Measurements from ENCODE around the gene HOXC9. TPM values are rescaled to one million over a fixed set of nuclear protein-coding genes. Genes with fewer than 3 reads are reported as not detected.

The HOXC9 gene
- polyA plus RNA-seq, 1 of the 3 experiments (the other 2 are of a cell fraction) = 1.9 TPM

- DNase-seq = peak; percentile 93
- no peaks in the 10 kb centered on the region for H3K79me2 ChIP-seq (ENCODE audit: insufficient read depth)
- ChIA-PET CTCF (interaction anchor here (0.6 to 23.2 kb wide), 38 partner anchors 8 to 355 kb away, joined by 3 to 548 read pairs (median 6); partner anchors contain the start of genes HOXC10, HOXC4, HOXC8 and HOXC9), POLR2A (interaction anchor here (0.5 to 2.2 kb wide), 12 partner anchors 15 to 248 kb away, joined by 3 to 18 read pairs (median 4); partner anchors contain the start of genes CBX5, HNRNPA1, HOXC4 and SMUG1)
- no peaks in the 10 kb centered on the region for H3K9me2 ChIP-seq
- H3K4me2 ChIP-seq = peak within 1 kb of the TSS; percentile 74
- H3K4me1 ChIP-seq (ENCODE audit: control insufficient read depth in 1 of 2, insufficient read depth in 2 of 2, low read depth in 1 of 2, low read length in 1 of 2) = peaks cover 0 to 41% of the 10 kb centered on the region in 2 experiments; a peak in 1 of 4 replicates
- no peaks in the 10 kb centered on the region for H3K36me3 ChIP-seq (replicated peaks in 1 of 2; ENCODE audit: control insufficient read depth in 1 of 2, insufficient read depth in 2 of 2, low read length in 1 of 2)
- no peaks in the 10 kb centered on the region for H3K9me3 ChIP-seq
- 4% methylated on average over 12 of the region's 12 CpGs for WGBS (ENCODE audit: low lambda C conversion rate)
- peak within 1 kb of the TSS; percentile 55; the same call in 1 of the 2 replicates for H3K9ac ChIP-seq
- no peaks in the 10 kb centered on the region for H3K27me3 ChIP-seq (ENCODE audit: insufficient read depth)
- H3F3A ChIP-seq (replicated peaks; ENCODE audit: insufficient read depth) = peaks cover 8% of the 10 kb centered on the region
- no peaks in the 10 kb centered on the region for H4K20me1 ChIP-seq (ENCODE audit: insufficient read depth)
- peak within 1 kb of the TSS in 1 of 2 experiments; percentile 93; a peak in 3 of 4 replicates for H3K27ac ChIP-seq (ENCODE audit: low read depth in 2 of 2, low read length in 1 of 2)
- peak within 1 kb of the TSS; percentile 52 to 60 for H3K4me3 ChIP-seq (ENCODE audit: low read depth in 2 of 2, low read length in 1 of 2)
- peak within 1 kb of the TSS; percentile 81 for H2AFZ ChIP-seq (ENCODE audit: low read depth)
- TF ChIP-seq ZBTB33 (IDR thresholded peaks at IDR 0.05; ENCODE audit: borderline replicate concordance, low read depth) (no peak), CTCF (IDR thresholded peaks at IDR 0.05) (peak; percentile 94), MXI1 (IDR thresholded peaks at IDR 0.05; ENCODE audit: low read depth, low read length) (peak; percentile 49; the same call in 1 of the 2 replicates), RFX5 (IDR thresholded peaks at IDR 0.05; ENCODE audit: low read length) (peak; percentile 57; the same call in 1 of the 2 replicates), CHD2 (IDR thresholded peaks at IDR 0.05; ENCODE audit: low read length, partially characterized antibody) (peak; percentile 79), ELF1 (IDR thresholded peaks at IDR 0.05) (no peak), TEAD4 (IDR thresholded peaks at IDR 0.05; ENCODE audit: borderline replicate concordance, insufficient read depth) (no peak), JUND (IDR thresholded peaks at IDR 0.05) (no peak), FOXM1 (IDR thresholded peaks at IDR 0.05; ENCODE audit: low read depth) (no peak), NFIC (IDR thresholded peaks at IDR 0.05; ENCODE audit: borderline replicate concordance) (no peak), USF1 (IDR thresholded peaks at IDR 0.05; ENCODE audit: borderline replicate concordance, low read depth) (peak; percentile 90), MAX (IDR thresholded peaks at IDR 0.05; ENCODE audit: low read depth) (no peak), GABPA (IDR thresholded peaks at IDR 0.05; ENCODE audit: low read depth) (no peak), YY1 (IDR thresholded peaks at IDR 0.05; ENCODE audit: low read depth) (no peak), NRF1 (IDR thresholded peaks at IDR 0.05; ENCODE audit: low read depth, low read length) (0 out of 2 replicates have a peak, but pooled peaks have one; percentile 27), MEF2A (IDR thresholded peaks at IDR 0.05; ENCODE audit: borderline replicate concordance, low read depth) (no peak), PBX3 (IDR thresholded peaks at IDR 0.05) (no peak), SMC3 (IDR thresholded peaks at IDR 0.05; ENCODE audit: low read depth, low read length) (peak; percentile 98), TAF1 (IDR thresholded peaks at IDR 0.05; ENCODE audit: borderline replicate concordance, low read depth, low read length) (peak; percentile 38; the same call in 1 of the 2 replicates), IRF3 (IDR thresholded peaks at IDR 0.05; ENCODE audit: low read depth, low read length) (no peak), RAD21 (IDR thresholded peaks at IDR 0.05; ENCODE audit: low read length) (peak; percentile 99), RXRA (IDR thresholded peaks at IDR 0.05; ENCODE audit: borderline replicate concordance, low read depth) (no peak), RCOR1 (IDR thresholded peaks at IDR 0.05; ENCODE audit: low read length) (peak; percentile 38; the same call in 1 of the 2 replicates), EP300 (IDR thresholded peaks at IDR 0.05; ENCODE audit: borderline replicate concordance in 1 of 2, low read depth in 1 of 2, low read length in 1 of 2) (0 out of 4 replicates have a peak, but pooled peaks of 1 of the 2 experiments have one; percentile 32)
Measured at GRCh38 chr12:54032627-54033100, 32.7 kb downstream of the HOXC9 start, which contains the start of gene HOXC5. TSS of gene HOXC5 (plus strand) at chr12:54033050. CDS start at chr12:54033123, 73 bp downstream.

Data from SK-N-SH (cell line).